ENCODE measurements around the gene TRNP1.
"Not testable (repeated sequence)": the region's sequence is repeated elsewhere in the genome, so short reads cannot be mapped to it uniquely, and the experiment has no call there.

Gene TRNP1

GRCh38 chr1:26976621-26977510 lies 16.6 kb upstream of the TRNP1 start:
- no peak for DNase-seq

GRCh38 chr1:26978901-26979300 lies 14.6 kb upstream of the TRNP1 start:
- no peak for DNase-seq

GRCh38 chr1:26981146-26981846 lies 12.2 kb upstream of the TRNP1 start:
- DNase-seq, result no peak

GRCh38 chr1:26983863-26984262 lies 9.6 kb upstream of the TRNP1 start:
- DNase-seq, result no peak

GRCh38 chr1:26984291-26984690 lies 9.2 kb upstream of the TRNP1 start:
- DNase-seq, result no peak

- DNase-seq, result no peak
Measured at GRCh38 chr1:26986658-26987057, 6.8 kb upstream of the TRNP1 start.

- not testable (repeated sequence) for DNase-seq
Measured at GRCh38 chr1:26989403-26990109, 3.9 kb upstream of the TRNP1 start.

GRCh38 chr1:26991310-26992116 lies 2.0 kb upstream of the TRNP1 start:
- DNase-seq, result no peak

- DNase-seq, result no peak
Measured at GRCh38 chr1:26994020-26994786, 711 bp downstream of the TRNP1 start.

GRCh38 chr1:26994787-26995517 lies 1.5 kb downstream of the TRNP1 start:
- DNase-seq, result no peak

GRCh38 chr1:26996024-26996423 lies 2.5 kb downstream of the TRNP1 start:
- no peak for DNase-seq

GRCh38 chr1:26996665-26997064 lies 3.2 kb downstream of the TRNP1 start:
- DNase-seq, result no peak

- DNase-seq, result no peak
Measured at GRCh38 chr1:26998429-26999300, 5.2 kb downstream of the TRNP1 start.

- no peak for DNase-seq
Measured at GRCh38 chr1:26999440-26999987, 6.0 kb downstream of the TRNP1 start.

GRCh38 chr1:27000090-27000816 lies 6.8 kb downstream of the TRNP1 start:
- no peak for DNase-seq

GRCh38 chr1:27000817-27001460 lies 7.4 kb downstream of the TRNP1 start:
- DNase-seq, result no peak

GRCh38 chr1:27001570-27002360 lies 8.3 kb downstream of the TRNP1 start:
- no peak for DNase-seq
